K562 (cell line): Measurements from ENCODE around the gene SMAD3. TPM values are rescaled to one million over a fixed set of nuclear protein-coding genes. Genes with fewer than 3 reads are reported as not detected.

ENCODE experiments used
- CBX5 ChIP-seq: IDR thresholded peaks from 2 replicates; pipeline ENCODE4 v1.6.1; 2014; ENCODE audit warnings: low read depth, borderline replicate concordance
- DPF2 ChIP-seq: fragments of 450-650 bp; IDR thresholded peaks from 2 replicates; pipeline ENCODE4 v1.6.1; 2016
- HDAC8 ChIP-seq: fragments of 450-650 bp; IDR thresholded peaks from 2 replicates; pipeline ENCODE4 v1.6.1; 2016; ENCODE audit warnings: mild to moderate bottlenecking, missing genetic modification characterization, moderate library complexity, missing compliant biosample characterization
- HINFP ChIP-seq: fragments of 450-650 bp; conservative IDR thresholded peaks from 2 replicates; pipeline ENCODE4 v1.6.1; 2016; ENCODE audit warnings: missing genetic modification characterization, low read depth, mild to moderate bottlenecking, control low read depth, missing compliant biosample characterization
- KDM1A ChIP-seq, 2 experiments: fragments of 450-650 bp; IDR thresholded peaks; 2 replicates each; pipeline ENCODE4 v1.6.1; 2016; ENCODE audit warnings: mild to moderate bottlenecking in 2 of 2
- KLF16 ChIP-seq: IDR thresholded peaks from 2 replicates; pipeline ENCODE4 v1.6.1; 2016; ENCODE audit warnings: antibody characterized with exemption
- MCM2 ChIP-seq: fragments of 450-650 bp; IDR thresholded peaks from 2 replicates; pipeline ENCODE4 v1.6.1; 2017; ENCODE audit warnings: low read depth, mild to moderate bottlenecking
- NELFE ChIP-seq: IDR thresholded peaks from 2 replicates; pipeline ENCODE4 v1.6.1; 2011; ENCODE audit warnings: mild to moderate bottlenecking; ENCODE audit not compliant: insufficient read depth, insufficient read length
- NRF1 ChIP-seq, 2 experiments: fragments of 450-650 bp; IDR thresholded peaks in 1 of 2; conservative IDR thresholded peaks in 1 of 2; 2 replicates each; pipeline ENCODE4 v1.6.1; 2014; ENCODE audit warnings: mild to moderate bottlenecking in 2 of 2
- PHF20 ChIP-seq: fragments of 450-650 bp; IDR thresholded peaks from 2 replicates; pipeline ENCODE4 v1.6.1; 2018; ENCODE audit not compliant: partially characterized antibody
- RAD21 ChIP-seq, 2 experiments: fragments of 250-450 bp in 1 of 2; fragments of 450-650 bp in 1 of 2; sonication (Bioruptor Pico) in 1 of 2; formaldehyde crosslinking in 1 of 2; IDR thresholded peaks in 1 of 2; conservative IDR thresholded peaks in 1 of 2; 2 replicates each; pipeline versions ENCODE4 v1.4.0 to v1.8.0; 2020 to 2022; ENCODE audit warnings: mild to moderate bottlenecking in 2 of 2, moderate library complexity in 1 of 2
- RBM25 ChIP-seq: fragments of 200-400 bp; formaldehyde crosslinking; IDR thresholded peaks from 2 replicates; pipeline ENCODE4 v1.6.1; 2018; ENCODE audit warnings: low read length, low read depth, moderate library complexity; ENCODE audit not compliant: severe bottlenecking
- RNF219 ChIP-seq: fragments of 250-450 bp; sonication (Bioruptor Pico); IDR thresholded peaks from 2 replicates; pipeline ENCODE4 v1.5.0; 2022; ENCODE audit warnings: mild to moderate bottlenecking
- SMARCE1 ChIP-seq: fragments of 450-650 bp; IDR thresholded peaks from 2 replicates; pipeline ENCODE4 v1.7.1; 2016; ENCODE audit warnings: mild to moderate bottlenecking
- SP1 ChIP-seq: sonication (generic); formaldehyde crosslinking; IDR thresholded peaks from 2 replicates; pipeline ENCODE4 v1.8.1; 2022; ENCODE audit warnings: mild to moderate bottlenecking, missing genetic modification reagents
- TBP ChIP-seq: optimal IDR thresholded peaks from 2 replicates; pipeline ENCODE3; 2011; ENCODE audit warnings: low read depth, low read length, improper control_type of control experiment
- TOE1 ChIP-seq, 2 experiments: fragments of 450-650 bp in 1 of 2; sonication (generic) in 1 of 2; formaldehyde crosslinking in 1 of 2; IDR thresholded peaks; 2 replicates each; pipeline versions ENCODE4 v1.7.1 to v1.8.0; 2016 to 2022; ENCODE audit warnings: borderline replicate concordance in 2 of 2, mild to moderate bottlenecking in 2 of 2, antibody characterized with exemption in 1 of 2, inconsistent platforms in 1 of 2, low read depth in 1 of 2, missing genetic modification reagents in 1 of 2, moderate library complexity in 1 of 2
- ZBTB34 ChIP-seq: fragments of 250-450 bp; sonication (Bioruptor Pico); IDR thresholded peaks from 2 replicates; pipeline ENCODE4 v1.8.0; 2021; ENCODE audit warnings: mild to moderate bottlenecking, moderate library complexity
- ZNF175 ChIP-seq: fragments of 200-800 bp; sonication (Bioruptor generic); IDR thresholded peaks from 2 replicates; pipeline ENCODE4 v1.6.1; 2016; ENCODE audit warnings: low read depth, mild to moderate bottlenecking, missing genetic modification characterization, missing compliant biosample characterization
- ZNF23 ChIP-seq: fragments of 250-450 bp; sonication (Bioruptor Pico); IDR thresholded peaks from 2 replicates; pipeline ENCODE4 v1.4.0; 2020; ENCODE audit warnings: mild to moderate bottlenecking
- ZNF444 ChIP-seq: fragments of 250-450 bp; sonication (Bioruptor Pico); IDR thresholded peaks from 2 replicates; pipeline ENCODE4 v1.4.0; 2020; ENCODE audit warnings: mild to moderate bottlenecking, moderate library complexity
- ZNF589 ChIP-seq: fragments of 200-800 bp; sonication (Bioruptor generic); IDR thresholded peaks from 2 replicates; pipeline ENCODE4 v1.6.1; 2016; ENCODE audit warnings: low read depth, missing genetic modification characterization, missing compliant biosample characterization
- ZNF707 ChIP-seq: fragments of 250-450 bp; sonication (Bioruptor Pico); conservative IDR thresholded peaks from 2 replicates; pipeline ENCODE4 v1.8.0; 2022; ENCODE audit warnings: inconsistent platforms, mild to moderate bottlenecking, moderate library complexity
- ZNF717 ChIP-seq: fragments of 250-450 bp; sonication (Bioruptor Pico); IDR thresholded peaks from 2 replicates; pipeline ENCODE4 v1.5.0; 2021
- polyA plus RNA-seq, 8 experiments: library from polyadenylated mRNA; depleted of rRNA in 4 of 8; stranded (reverse) in 5 of 8; unstranded in 3 of 8; fragments of >200 nt; fragmentation: Nextera tagmentation in 2 of 8; fragmentation: Illumina TruSeq in 1 of 8; extraction: Ambion mirVana in 2 of 8; extraction: Trizol in 1 of 8; gene quantifications; 2 replicates each; pipeline versions ENCODE4 v1.2.1 to v1.2.3, GENCODE V29; 2011 to 2014; ENCODE audit warnings: inconsistent platforms in 1 of 8, missing spikeins in 1 of 8
- total RNA-seq, 7 experiments: library from RNA; depleted of rRNA in 6 of 7; stranded (reverse); fragments of >200 nt in 6 of 7; fragmentation: Illumina TruSeq in 2 of 7; extraction: Trizol in 2 of 7; gene quantifications; 2 replicates each; pipeline versions ENCODE4 v1.2.1 to v1.2.3, GENCODE V29; 2011 to 2021; ENCODE audit warnings: low replicate concordance in 1 of 7

The SMAD3 gene
- total and polyA plus RNA-seq, 9 of the 15 experiments (the other 6 are each of a cell fraction or from before 2014, with no cell fraction given): 4.3 to 39.2 (median 11.1) TPM

GRCh38 chr15:67097930-67098740 lies 32.7 kb downstream of the SMAD3 start (continued):
- TF ChIP-seq SP1 (CRISPR knock-in tag) (no peak), KDM1A (IDR thresholded peaks at IDR 0.05) (no peak), DPF2 (no peak), ZBTB34 (CRISPR knock-in tag) (no peak), CBX5 (no peak), TBP (no peak), HDAC8 (no peak), NRF1 (conservative IDR thresholded peaks at IDR 0.05 in 1 of 2, IDR thresholded peaks at IDR 0.05 in 1 of 2) (no peak), RBM25 (peak; percentile 81), ZNF444 (no peak), PHF20 (no peak), MCM2 (no peak), RAD21 (CRISPR knock-in tag; conservative IDR thresholded peaks at IDR 0.05 in 1 of 2, IDR thresholded peaks at IDR 0.05 in 1 of 2) (0 out of 4 replicates have a peak, but pooled peaks of 1 of the 2 experiments have one; percentile 3), TOE1 (IDR thresholded peaks at IDR 0.05; ENCODE audit: borderline replicate concordance) (0 out of 2 replicates have a peak, but pooled peaks have one; percentile 52), TOE1 (CRISPR knock-in tag; IDR thresholded peaks at IDR 0.05; ENCODE audit: borderline replicate concordance, low read depth) (no peak), ZNF23 (CRISPR knock-in tag) (no peak), SMARCE1 (0 out of 2 replicates have a peak, but pooled peaks have one; percentile 18), ZNF175 (CRISPR knock-in tag) (no peak), ZNF717 (no peak), ZNF589 (CRISPR knock-in tag) (0 out of 2 replicates have a peak, but pooled peaks have one; percentile 31), NELFE (no peak), KLF16 (peak; percentile 53; the same call in 1 of the 2 replicates), HINFP (tag) (no peak), RNF219 (CRISPR knock-in tag) (no peak), ZNF707 (CRISPR knock-in tag) (no peak)
